PFSK-1 (cell line): ENCODE results near the gene WDR13.

Experiments used
- POLR2AphosphoS5 ChIP-seq: IDR thresholded peaks from 2 replicates; pipeline ENCODE4 v1.6.1; 2012; ENCODE audit warnings: low read depth, mild to moderate bottlenecking, control low read depth, low read length, moderate library complexity
- REST ChIP-seq, 2 experiments: IDR thresholded peaks; 2 replicates each; pipeline versions ENCODE4 v1.6.1 to v1.8.0; 2011 to 2012; ENCODE audit warnings: low read depth in 2 of 2, low read length in 2 of 2, control low read depth in 1 of 2, inconsistent platforms in 1 of 2, mild to moderate bottlenecking in 1 of 2, moderate library complexity in 1 of 2; ENCODE audit not compliant: insufficient read depth in 1 of 2

GRCh38 chrX:48569958-48570357 is 27.3 kb upstream of the WDR13 start:
- TF ChIP-seq REST (IDR thresholded peaks at IDR 0.05; ENCODE audit: insufficient read depth in 1 of 2, low read depth in 2 of 2, low read length in 2 of 2) (no peak), POLR2AphosphoS5 (no peak)
